ENCODE results near the gene CCDC188.

GRCh38 chr22:20165913-20166312, 15.1 kb upstream of the CCDC188 start:
- TF ChIP-seq CTCF (conservative IDR thresholded peaks at IDR 0.05) (no peak), EZH2 (IDR thresholded peaks at IDR 0.05; ENCODE audit: low read depth) (no peak)
